Spinal cord (tissue), 10 donors: ENCODE results near the gene MCTP2. TPM values are rescaled to one million over a fixed set of nuclear protein-coding genes. Genes with fewer than 3 reads are reported as not detected.
A peak's percentile ranks its signal among the peaks of the same experiment; 100 is the strongest.

Experiments used
- DNase-seq, 6 donors: peaks; one replicate each; pipeline versions ENCODE4 v3.0.0 to v3.0.0-alpha.2; 2013 to 2015; ENCODE audit warnings: low spot score in 6 of 6, low read depth in 4 of 6
- H3K27ac ChIP-seq: one replicate; pipeline ENCODE4 v1.5.1; 2013; ENCODE audit warnings: low read depth, low read length, control low read depth
- H3K27me3 ChIP-seq: one replicate; pipeline ENCODE4 v1.6.1; 2013; ENCODE audit warnings: low read length; ENCODE audit not compliant: control insufficient read depth, insufficient read depth
- H3K36me3 ChIP-seq: one replicate; pipeline ENCODE4 v1.6.1; 2013; ENCODE audit warnings: low read length; ENCODE audit not compliant: control insufficient read depth, insufficient read depth
- H3K4me1 ChIP-seq: one replicate; pipeline ENCODE4 v1.6.1; 2013; ENCODE audit warnings: low read length; ENCODE audit not compliant: control insufficient read depth, insufficient read depth
- H3K4me3 ChIP-seq: one replicate; pipeline ENCODE4 v1.5.1; 2013; ENCODE audit warnings: low read depth, low read length, control low read depth
- H3K9me3 ChIP-seq: one replicate; pipeline ENCODE4 v1.6.1; 2013; ENCODE audit warnings: low read length; ENCODE audit not compliant: control insufficient read depth, insufficient read depth
- WGBS: methylation state at CpG from one replicate; pipeline ENCODE4 v1.1.5; 2013; ENCODE audit warnings: missing lambda C conversion rate; ENCODE audit not compliant: insufficient coverage; 5-methylcytosine and 5-hydroxymethylcytosine counted together
- polyA plus RNA-seq, 2 donors: library from polyadenylated mRNA; unstranded; fragments of 120-200 nt; gene quantifications; one replicate each; pipeline ENCODE4 v1.2.1, GENCODE V29; 2013; ENCODE audit not compliant: insufficient read length in 2 of 2
- total RNA-seq, 2 donors: library from RNA; depleted of rRNA in 1 of 2; stranded (reverse); fragments of 120-200 nt in 1 of 2; fragments of >200 nt in 1 of 2; gene quantifications; one replicate each; pipeline versions ENCODE4 v1.2.3 to v1.2.4, GENCODE V29; 2013 to 2014
- donor health status: healthy.

Gene MCTP2
- total and polyA plus RNA-seq, 4 donors: 0.76 to 12.4 (median 4.1) TPM

DNA sequence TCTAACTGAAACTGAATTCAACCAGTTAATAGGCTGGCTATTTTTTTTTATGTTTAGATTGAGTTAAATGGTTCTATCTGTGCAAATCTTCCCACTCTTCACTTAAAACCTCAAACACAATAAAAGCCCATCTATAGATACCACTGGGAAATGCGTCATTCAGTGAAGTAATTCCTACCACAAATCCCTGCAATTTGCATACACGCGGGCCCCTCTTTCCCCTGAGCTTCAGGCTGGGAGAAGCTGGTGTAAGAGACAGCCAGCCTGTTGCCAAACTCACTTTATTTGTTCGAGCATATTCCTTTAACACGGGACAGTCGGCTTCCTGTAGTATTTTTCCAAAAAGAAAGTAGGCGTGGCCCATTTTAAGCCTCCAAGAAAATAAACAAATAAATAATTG is 26.0 kb upstream of the MCTP2 start:
- H3K9me3 ChIP-seq: no peaks in the 10 kb centered on the region
- WGBS: 80% methylated on average over 3 of the region's 7 CpGs
- DNase-seq: peak in 1 of 6 donors; percentile 37

DNA sequence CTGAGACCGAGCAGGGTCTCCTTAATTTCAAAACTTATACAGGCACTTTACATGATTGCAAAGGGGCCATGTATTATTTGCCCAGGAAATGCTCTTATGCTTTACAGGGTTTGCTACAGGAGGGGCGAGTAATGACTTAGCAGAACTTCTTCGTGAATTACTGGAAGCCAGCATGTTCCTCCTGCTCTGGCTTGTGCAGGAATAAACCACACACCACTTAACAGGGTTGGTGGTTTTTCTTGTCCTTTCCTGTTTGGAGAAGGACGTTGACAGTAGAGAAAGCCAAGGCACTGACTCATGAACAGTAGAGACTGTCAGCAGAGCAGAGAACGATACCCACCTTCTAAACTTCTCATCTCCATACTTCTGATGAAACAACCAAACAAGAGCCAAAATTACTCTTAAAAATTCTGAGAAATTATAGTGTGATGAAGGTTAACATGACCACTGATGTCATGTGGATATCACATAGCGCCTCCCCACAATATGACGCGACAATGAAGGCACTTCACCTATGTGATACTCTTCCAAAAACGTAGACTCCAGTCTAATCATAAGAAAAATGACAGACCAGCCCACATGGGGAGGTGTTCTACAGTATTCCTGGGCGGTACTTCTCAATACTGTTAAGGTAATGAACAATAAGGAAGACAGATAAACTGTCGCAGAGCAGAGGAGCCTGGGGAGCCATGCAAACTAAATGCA is 24.7 kb upstream of the MCTP2 start:
- WGBS: 83% methylated on average over 1 of the region's 11 CpGs
- H3K36me3 ChIP-seq: no peaks in the 10 kb centered on the region
- H3K4me3 ChIP-seq: no peak overlapping the region
- DNase-seq: no peak
- H3K4me1 ChIP-seq: no peaks in the 10 kb centered on the region
- H3K27me3 ChIP-seq: no peaks in the 10 kb centered on the region
- H3K27ac ChIP-seq: no peak overlapping the region
- no peaks in the 10 kb centered on the region for H3K9me3 ChIP-seq

More for the DNA sequence above, 26.0 kb upstream of the MCTP2 start:
- H3K36me3 ChIP-seq: no peaks in the 10 kb centered on the region
- H3K4me1 ChIP-seq: no peaks in the 10 kb centered on the region
- no peak overlapping the region for H3K27ac ChIP-seq
- H3K27me3 ChIP-seq: no peaks in the 10 kb centered on the region
- no peak overlapping the region for H3K4me3 ChIP-seq

DNA sequence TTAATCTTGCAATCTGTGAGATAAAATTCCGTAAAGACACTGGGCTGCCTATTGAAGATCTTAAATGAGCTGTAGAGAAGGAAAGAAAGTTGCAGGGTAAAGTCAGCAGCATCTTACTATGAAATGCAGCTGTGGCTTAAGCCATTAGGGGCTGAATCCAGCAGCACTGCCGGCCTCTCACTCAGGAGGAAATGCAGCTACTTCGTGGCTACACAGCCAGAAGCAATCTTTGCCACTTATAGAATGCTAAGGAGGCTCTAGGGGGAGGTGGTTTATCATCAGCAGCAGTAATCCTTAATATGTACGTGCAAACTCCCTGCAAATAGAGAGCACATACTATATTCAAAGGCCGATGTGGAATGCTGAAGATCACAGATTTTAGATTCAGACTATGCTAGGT is 19.1 kb upstream of the MCTP2 start:
- H3K36me3 ChIP-seq: no peaks in the 10 kb centered on the region
- no peak overlapping the region for H3K27ac ChIP-seq
- DNase-seq: no peak
- no peaks in the 10 kb centered on the region for H3K4me1 ChIP-seq
- no peak overlapping the region for H3K4me3 ChIP-seq
- 68% methylated on average over 3 of the region's 5 CpGs for WGBS
- no peaks in the 10 kb centered on the region for H3K27me3 ChIP-seq
- H3K9me3 ChIP-seq: no peaks in the 10 kb centered on the region

DNA sequence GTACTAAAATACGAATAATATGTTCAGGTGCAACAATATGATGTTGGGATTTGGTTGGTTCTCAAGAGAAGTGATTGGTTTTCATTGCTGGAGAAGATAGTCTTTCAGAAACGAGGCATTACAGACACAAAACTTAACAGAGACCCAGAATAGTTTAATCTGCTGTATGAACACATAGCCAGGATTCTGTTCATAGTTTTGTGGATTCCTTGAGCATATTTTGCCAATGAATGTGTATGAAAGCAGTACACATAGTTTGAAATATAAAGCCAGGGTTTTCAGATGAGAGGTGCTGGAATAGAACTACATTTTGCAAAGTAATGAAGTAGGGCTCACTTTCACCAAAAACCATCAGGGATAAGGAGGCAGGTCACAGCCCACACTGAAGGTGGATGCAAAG is 5.7 kb upstream of the MCTP2 start:
- no peak for DNase-seq
- H3K4me1 ChIP-seq: peaks cover under 1% of the 10 kb centered on the region
- H3K9me3 ChIP-seq: peaks cover 2% of the 10 kb centered on the region
- H3K4me3 ChIP-seq: no peak overlapping the region
- no CpG with 5 or more reads among the region's 2 CpGs for WGBS
- H3K27me3 ChIP-seq: peaks cover 13% of the 10 kb centered on the region
- H3K36me3 ChIP-seq: no peaks in the 10 kb centered on the region
- H3K27ac ChIP-seq: no peak overlapping the region

DNA sequence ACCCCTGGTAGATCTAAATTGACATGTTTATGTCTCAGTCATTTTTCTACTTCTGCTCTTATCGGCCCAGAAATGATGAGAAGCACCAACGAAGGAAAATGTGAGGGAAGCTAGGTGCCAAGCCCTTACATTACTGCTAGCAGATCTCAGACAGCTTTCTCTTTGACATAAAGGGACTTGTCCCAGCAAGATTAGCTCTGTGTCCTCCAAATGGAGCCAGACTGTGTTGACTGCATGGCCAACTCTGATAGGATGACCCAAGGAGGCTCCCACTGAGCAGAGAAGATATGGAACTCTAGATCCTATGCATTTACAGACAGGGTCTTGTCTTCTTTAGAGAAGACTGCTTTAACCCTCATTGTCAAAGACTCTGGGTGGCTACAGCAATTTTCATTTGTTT is 2.8 kb upstream of the MCTP2 start:
- Histone ChIP-seq H3K36me3 (no peaks in the 10 kb centered on the region), H3K27me3 (peaks cover 37% of the 10 kb centered on the region), H3K27ac (no peak overlapping the region), H3K4me3 (no peak overlapping the region), H3K9me3 (no peaks in the 10 kb centered on the region), H3K4me1 (peaks cover 13% of the 10 kb centered on the region)
- 100% methylated on average over 2 of the region's 2 CpGs for WGBS
- DNase-seq: no peak

DNA sequence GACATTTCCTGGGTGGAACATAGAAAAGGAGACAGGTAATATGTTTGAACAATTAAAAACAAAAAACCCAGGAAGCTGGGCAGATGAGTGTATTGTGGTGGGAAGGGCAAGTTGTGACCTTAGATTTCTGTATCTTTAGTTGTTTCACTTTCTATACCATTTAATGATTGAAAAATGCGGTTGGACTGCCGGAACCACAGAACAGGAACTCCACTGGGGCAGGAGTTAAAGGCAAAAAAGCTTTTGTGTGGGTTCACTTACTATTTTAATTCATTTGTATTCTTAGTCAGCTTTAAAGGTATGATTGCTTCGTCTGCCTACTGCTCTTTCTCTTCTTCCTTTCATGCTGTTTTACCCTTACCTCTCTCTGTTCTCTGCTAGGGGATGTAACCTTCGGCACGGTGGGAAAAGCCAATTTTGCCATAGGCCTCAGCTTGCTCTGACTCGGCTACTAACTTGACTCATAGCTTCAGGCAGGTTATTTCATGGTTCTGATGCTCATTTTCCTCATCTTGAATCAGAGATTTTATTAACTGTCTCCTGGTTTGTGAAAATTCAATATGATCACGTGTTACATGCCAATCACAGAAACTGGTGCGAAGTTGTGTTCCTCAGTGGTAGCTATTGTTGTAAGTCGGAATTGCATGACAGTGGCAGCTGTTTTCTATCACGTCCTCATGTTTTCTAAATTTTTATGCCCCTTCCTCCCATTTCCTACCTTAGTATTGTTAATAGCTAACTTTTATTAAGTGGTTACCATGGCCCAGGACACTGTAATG is 1.6 kb upstream of the MCTP2 start:
- peaks cover 37% of the 10 kb centered on the region for H3K27me3 ChIP-seq

DNA sequence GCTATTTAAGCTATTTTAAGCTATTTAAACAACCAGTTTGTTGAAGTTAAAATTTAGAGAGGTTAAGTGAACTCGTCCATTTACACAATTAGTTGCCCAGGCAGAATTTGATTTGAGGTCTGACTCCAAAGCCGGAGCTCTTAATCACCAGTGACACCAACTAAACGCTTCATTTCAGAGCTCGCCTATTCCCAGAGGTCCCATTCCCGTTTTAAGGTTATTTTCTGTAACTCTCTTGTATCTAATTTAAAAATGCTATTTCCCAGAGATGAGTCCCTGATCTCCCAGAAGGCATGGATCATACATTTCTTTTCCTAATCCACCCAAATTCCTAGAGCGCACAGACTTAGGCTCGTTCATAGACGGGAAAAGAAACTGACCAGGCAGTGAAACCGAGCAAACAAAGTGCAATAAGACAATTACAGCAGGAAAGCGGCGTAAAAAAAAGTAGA is 904 bp upstream of the MCTP2 start:
- Histone ChIP-seq H3K27ac (no peak overlapping the region), H3K27me3 (peaks cover 37% of the 10 kb centered on the region), H3K36me3 (no peaks in the 10 kb centered on the region), H3K4me3 (peak overlapping the region; percentile 38), H3K9me3 (no peaks in the 10 kb centered on the region), H3K4me1 (peaks cover 13% of the 10 kb centered on the region)
- WGBS: 33% methylated on average over 4 of the region's 11 CpGs
- peak in 1 of 6 donors; percentile 17 for DNase-seq

More for the DNA sequence above, 1.6 kb upstream of the MCTP2 start:
- peaks cover 13% of the 10 kb centered on the region for H3K4me1 ChIP-seq
- H3K36me3 ChIP-seq: no peaks in the 10 kb centered on the region
- no peak overlapping the region for H3K27ac ChIP-seq
- H3K9me3 ChIP-seq: no peaks in the 10 kb centered on the region
- whole genome bisulfite sequencing: 94% methylated on average over 5 of the region's 10 CpGs
- DNase-seq: no peak
- H3K4me3 ChIP-seq: no peak overlapping the region

DNA sequence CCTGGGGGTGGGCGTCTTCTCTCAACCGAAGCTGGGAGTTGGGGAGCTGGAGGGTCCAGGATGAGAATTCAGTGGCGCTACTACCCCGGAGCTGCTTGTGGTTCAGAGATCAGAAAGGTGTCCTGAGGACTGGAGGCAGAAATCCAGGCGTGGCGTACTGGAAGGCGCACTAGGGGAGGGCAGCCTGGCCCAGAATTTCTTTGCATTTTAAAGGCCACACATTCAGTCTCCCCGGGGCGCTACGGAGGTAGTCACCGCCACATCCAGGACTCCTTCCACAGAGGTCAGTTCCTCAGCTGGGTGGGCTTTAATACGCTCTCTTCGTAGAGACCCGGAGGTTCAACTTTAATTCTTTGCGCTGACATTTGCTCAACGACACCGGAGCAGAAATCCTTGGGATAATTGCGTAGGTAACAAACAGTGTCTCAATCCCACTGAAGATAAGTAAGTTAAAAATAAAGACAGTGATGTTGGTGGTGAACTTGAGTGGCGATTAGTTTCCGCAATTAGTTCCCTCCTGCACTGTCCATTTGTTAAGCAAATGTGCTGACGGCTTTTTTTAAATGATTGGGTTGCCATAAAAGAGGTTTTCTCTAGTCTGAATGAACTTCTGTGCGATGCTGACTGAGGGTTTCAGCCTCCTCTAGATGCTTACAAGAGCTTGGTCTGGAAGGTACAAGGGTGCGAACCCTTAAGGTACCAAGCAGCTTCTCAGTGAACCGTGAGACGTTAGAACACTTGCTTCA is 535 bp downstream of the MCTP2 start:
- peaks cover 37% of the 10 kb centered on the region for H3K27me3 ChIP-seq
- no peaks in the 10 kb centered on the region for H3K36me3 ChIP-seq
- DNase-seq: peak in 2 of 6 donors; percentile 9 to 18
- no peaks in the 10 kb centered on the region for H3K9me3 ChIP-seq
- H3K4me3 ChIP-seq: peak overlapping the region; percentile 38
- peaks cover 13% of the 10 kb centered on the region for H3K4me1 ChIP-seq
- no peak overlapping the region for H3K27ac ChIP-seq
- 6% methylated on average over 17 of the region's 25 CpGs for WGBS

DNA sequence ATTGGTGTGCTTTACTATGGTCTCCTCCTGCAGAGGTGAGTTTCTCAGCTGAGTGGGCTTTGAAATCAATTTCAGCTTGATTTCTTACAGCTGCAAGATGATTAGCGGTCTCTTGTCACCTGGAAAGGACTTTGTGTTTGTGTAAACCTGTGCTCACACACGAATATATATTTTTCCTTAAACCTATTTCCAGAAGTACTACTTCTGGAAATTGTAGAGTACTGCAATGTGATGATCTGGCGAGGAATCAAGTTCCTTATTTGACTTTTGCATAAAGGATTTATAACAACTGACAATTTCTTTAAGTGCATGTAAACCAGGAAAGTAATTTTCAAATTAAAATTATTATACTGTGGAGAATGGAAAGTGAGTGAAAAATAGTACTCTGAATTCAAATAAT is 2.1 kb downstream of the MCTP2 start:
- H3K9me3 ChIP-seq: no peaks in the 10 kb centered on the region
- H3K27ac ChIP-seq: no peak overlapping the region
- no peak overlapping the region for H3K4me3 ChIP-seq
- DNase-seq: no peak
- H3K27me3 ChIP-seq: peaks cover 37% of the 10 kb centered on the region
- H3K4me1 ChIP-seq: peaks cover 13% of the 10 kb centered on the region
- no peaks in the 10 kb centered on the region for H3K36me3 ChIP-seq
- WGBS: no CpG with 5 or more reads among the region's 3 CpGs
